Omental fat pad (tissue), 4 donors: ENCODE measurements around the gene MBD4. TPM values are rescaled to one million over a fixed set of nuclear protein-coding genes. Genes with fewer than 3 reads are reported as not detected.
"Not testable (repeated sequence)": the region's sequence is repeated elsewhere in the genome, so short reads cannot be mapped to it uniquely, and the experiment has no call there.

Experiments used
- ATAC-seq: fragments of 150-250 bp; one replicate; pipeline ENCODE4 v1.9.1; 2016; ENCODE audit warnings: mild to moderate bottlenecking, moderate library complexity; ENCODE audit not compliant: low FRiP score
- DNase-seq: peaks from one replicate; pipeline ENCODE4 v3.0.0-alpha.2; 2019; ENCODE audit warnings: low spot score
- CTCF ChIP-seq, 3 donors: fragments of 450-650 bp; IDR thresholded peaks; one replicate each; pipeline ENCODE4 v1.5.1; 2016 to 2017; ENCODE audit warnings: antibody characterized with exemption in 3 of 3, mild to moderate bottlenecking in 3 of 3, moderate library complexity in 2 of 3
- total RNA-seq, 4 donors: library from RNA; depleted of rRNA; stranded (reverse); fragments of >200 nt; gene quantifications; one replicate each; pipeline ENCODE4 v1.1.0, GENCODE V29; 2016

Gene MBD4
- 10 to 100 TPM; 15.6 to 29.3 (median 27.8) TPM for total RNA-seq

GRCh38 chr3:129439817-129440617 is at the start of gene MBD4, which contains the start of gene IFT122:
TSS of gene MBD4 (minus strand) at chr3:129439948. CDS start at chr3:129439833, 115 bp downstream.
TSS of gene IFT122 (plus strand) at chr3:129440224. CDS start at chr3:129440331, 107 bp downstream.
- ATAC-seq (peak; percentile 97), DNase-seq (peak; percentile 87)
- no peak for TF ChIP-seq CTCF (IDR thresholded peaks at IDR 0.05)

- not testable (repeated sequence) for DNase-seq, ATAC-seq
Observed at GRCh38 chr3:129489258-129489657, 49.5 kb upstream of the MBD4 start.

- not testable (repeated sequence) for DNase-seq, ATAC-seq
Observed at GRCh38 chr3:129487868-129488335, 48.2 kb upstream of the MBD4 start.

- no peak for TF ChIP-seq CTCF (IDR thresholded peaks at IDR 0.05)
- no peak for DNase-seq
- no peak for ATAC-seq
Observed at GRCh38 chr3:129487183-129487867, 47.6 kb upstream of the MBD4 start.

GRCh38 chr3:129486664-129487035 is 46.9 kb upstream of the MBD4 start:
- TF ChIP-seq CTCF (IDR thresholded peaks at IDR 0.05) = no peak
- ATAC-seq = no peak
- DNase-seq = no peak

- DNase-seq (peak; percentile 45), ATAC-seq (peak; percentile 46)
- no peak for TF ChIP-seq CTCF (IDR thresholded peaks at IDR 0.05)
Observed at GRCh38 chr3:129485721-129486663, 46.2 kb upstream of the MBD4 start.

GRCh38 chr3:129485146-129485545 is 45.4 kb upstream of the MBD4 start:
- not testable (repeated sequence) for ATAC-seq, DNase-seq

GRCh38 chr3:129483870-129484269 is 44.1 kb upstream of the MBD4 start:
- ATAC-seq = no peak
- DNase-seq = no peak
- no peak for TF ChIP-seq CTCF (IDR thresholded peaks at IDR 0.05)
